Activated CD8-positive, alpha-beta memory T cell treated with anti-CD3 and anti-CD28 coated beads for 24 hours (primary cell): ENCODE data around the gene GCNA.
"Not testable (repeated sequence)": the region's sequence is repeated elsewhere in the genome, so short reads cannot be mapped to it uniquely, and the experiment has no call there.

ENCODE experiments used
- DNase-seq: peaks from one replicate; pipeline ENCODE4 v3.0.0-alpha.2; 2020

The GCNA gene

GRCh38 chrX:71559773-71560172, 18.5 kb upstream of the GCNA start:
- not testable (repeated sequence) for DNase-seq

DNA sequence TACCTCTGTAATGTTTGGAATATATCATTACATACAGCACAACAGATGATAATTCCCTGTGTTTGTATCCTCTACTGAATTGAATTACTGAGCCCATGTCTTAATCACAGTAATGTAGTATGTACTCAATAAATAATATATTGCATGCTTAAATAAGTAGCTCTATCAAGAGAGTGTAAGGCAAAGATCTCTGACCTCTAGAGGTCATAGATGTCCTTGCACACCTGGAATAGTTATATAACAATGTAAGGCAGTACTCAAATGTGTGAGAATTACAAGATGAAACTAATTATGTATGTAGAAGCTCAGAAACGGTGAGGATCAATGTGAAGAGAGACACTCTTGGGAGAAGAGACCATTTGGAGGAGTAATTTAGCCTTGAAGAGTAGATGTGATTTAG, 14.3 kb upstream of the GCNA start:
- DNase-seq = no peak

DNA sequence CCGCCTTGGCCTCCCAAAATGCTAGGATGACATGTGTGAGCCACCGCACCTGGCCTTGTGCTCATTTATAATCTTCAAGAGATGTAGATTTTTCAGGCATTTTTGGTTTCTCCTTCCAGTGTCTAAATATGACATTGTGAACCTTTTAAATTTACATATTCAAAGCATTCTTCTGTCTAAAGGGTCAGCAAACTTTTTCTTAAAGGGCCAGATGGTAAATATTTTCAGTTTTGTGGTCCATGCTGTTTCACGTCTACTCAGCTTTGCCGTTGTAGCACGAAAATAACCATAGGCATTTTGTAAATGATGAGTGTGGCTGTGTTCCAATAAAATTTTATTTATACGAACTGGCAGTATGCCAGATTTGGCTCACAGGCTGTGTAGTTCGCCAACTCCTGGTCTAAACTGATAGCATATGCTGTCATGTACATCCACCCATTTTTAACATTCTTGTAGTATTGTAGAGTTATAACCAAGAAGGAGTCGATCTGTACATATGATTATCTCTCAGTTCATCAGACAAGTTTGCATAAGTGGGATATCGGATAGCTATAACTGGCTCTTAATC, 12.7 kb upstream of the GCNA start:
- DNase-seq = no peak

- DNase-seq = not testable (repeated sequence)
These were observed 6.8 kb upstream of the GCNA start for GRCh38 chrX:71571390-71571789.

DNA sequence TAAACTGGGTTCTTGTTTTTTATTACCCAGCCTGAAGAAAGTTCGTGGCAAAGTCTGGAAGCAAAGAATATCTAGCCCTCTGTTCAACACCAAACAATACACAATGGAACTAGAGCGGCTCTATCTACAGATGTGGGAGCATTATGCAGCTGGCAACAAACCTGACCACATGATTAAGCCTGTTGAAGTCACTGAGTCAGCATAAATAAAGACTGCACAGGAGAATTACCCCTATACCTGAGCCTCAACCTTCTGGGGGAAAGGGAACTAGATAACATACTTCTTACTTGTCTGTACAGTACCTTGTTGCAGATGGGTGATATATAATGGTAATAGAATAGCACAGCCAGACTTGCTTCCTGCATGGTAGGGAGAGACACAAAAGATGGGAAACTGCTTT, 4.6 kb upstream of the GCNA start:
- no peak for DNase-seq

DNA sequence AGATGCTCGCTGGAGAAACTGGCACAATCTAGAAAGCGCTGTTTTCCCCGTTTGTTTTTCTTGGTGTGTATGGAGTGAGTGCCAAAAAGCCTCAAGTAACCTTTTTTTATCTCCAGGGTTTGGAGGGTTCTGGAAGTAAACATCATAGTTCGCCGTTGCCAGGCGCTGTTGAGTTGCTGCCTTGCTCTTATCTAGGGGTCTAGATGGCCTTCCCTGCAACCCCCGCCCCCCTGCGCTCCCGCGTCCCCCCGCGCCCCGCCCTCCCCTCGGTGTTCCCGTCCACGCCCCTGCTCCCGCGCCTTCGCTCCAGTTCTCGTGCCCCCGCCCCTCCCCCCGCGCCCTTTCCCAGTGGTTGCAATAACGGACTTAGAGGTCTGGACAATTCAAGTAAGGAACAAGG, 555 bp upstream of the GCNA start:
- no peak for DNase-seq

GRCh38 chrX:71579136-71579989, 1.1 kb downstream of the GCNA start:
- DNase-seq = no peak

DNA sequence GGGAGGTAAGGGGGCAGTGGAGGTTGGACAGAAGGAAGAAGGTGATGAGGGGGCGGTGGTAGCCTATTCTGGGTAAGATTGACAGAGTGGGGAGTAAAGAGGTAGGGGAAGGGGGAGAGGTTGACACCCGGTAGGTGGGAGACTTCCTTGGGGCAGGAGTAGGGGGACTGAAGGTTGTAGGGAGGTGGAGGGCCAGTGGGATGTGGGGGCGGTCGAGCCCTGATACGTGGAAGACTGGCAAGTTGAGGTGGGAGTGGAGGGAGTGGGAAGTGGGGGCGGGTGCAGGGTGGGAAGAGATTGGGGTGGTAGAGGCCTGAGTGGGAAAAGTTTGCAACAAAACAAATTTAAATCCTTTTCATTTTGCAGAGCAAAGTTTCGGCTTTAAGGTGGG, 1.7 kb downstream of the GCNA start:
- DNase-seq = no peak

DNA sequence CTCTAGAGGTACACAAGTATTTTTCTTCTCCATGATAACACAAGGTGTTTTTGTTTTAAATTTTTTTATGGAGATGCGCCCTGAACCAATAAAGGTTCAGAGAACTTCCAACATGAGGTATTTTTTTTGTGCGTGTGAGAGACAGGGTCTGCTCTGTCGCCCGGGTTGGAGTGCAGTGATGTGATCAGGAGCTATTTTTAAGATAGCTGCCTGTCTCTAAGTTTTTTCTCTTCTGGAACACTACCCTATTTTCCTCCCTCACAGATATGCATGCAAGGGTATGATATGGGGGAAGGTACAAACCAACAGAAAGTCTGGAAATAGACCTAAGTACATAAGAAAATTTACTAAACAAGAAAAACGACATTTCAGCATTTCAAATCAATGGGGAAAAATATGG, 3.0 kb downstream of the GCNA start:
- DNase-seq = no peak

DNA sequence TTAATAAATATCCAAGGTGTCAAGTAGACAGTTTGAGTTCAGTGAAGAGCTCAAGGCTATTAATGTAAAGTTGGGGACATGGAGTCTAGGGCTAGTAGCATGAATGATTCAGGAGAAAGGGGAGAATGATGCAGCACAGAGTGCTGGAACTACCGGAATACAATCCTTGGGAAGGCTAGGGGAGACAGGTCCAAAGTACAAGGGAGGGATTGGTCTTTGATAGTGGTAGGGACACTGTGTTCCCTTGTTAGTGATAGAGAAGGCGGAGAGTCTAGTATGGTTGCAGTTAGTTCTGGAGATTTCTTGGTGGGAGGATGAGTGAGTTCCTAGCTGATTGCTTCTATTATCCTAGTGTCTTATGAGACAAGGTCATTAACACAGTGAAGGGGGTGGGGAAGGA, 8.7 kb downstream of the GCNA start:
- DNase-seq = no peak

- DNase-seq = peak; percentile 19
These were observed 15.0 kb downstream of the GCNA start for GRCh38 chrX:71593210-71593609.

DNA sequence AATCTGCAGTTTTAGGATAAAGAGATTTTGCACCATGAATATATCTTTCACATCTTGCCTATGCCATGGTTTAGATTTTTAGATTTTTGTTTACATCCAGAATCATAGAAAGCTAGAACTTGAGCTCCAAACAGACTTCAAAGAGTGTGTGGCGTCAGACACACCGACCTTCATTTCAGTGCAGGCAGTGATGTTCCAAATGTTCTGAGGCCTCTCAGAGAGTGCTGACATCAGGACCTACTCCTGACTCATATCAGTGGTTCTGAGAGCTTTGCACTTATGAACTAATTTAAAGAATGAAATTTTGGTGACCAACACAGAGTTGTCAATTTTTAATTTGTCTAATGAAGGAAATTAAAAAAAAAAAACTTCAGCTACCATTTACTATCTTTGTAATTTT, 21.7 kb downstream of the GCNA start:
- DNase-seq = peak; percentile 26

DNA sequence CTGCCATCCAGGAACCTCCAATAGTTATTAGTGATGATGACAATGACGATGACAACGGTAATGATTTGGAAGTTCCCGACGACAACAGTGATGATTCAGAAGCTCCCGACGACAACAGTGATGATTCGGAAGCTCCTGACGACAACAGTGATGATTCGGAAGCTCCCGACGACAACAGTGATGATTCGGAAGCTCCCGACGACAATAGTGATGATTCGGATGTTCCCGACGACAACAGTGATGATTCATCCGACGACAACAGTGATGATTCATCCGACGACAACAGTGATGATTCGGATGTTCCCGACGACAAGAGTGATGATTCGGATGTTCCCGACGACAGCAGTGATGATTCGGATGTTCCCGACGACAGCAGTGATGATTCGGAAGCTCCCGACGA, 25.4 kb downstream of the GCNA start:
- DNase-seq = no peak

GRCh38 chrX:71604141-71604540, 25.9 kb downstream of the GCNA start:
- no peak for DNase-seq

DNA sequence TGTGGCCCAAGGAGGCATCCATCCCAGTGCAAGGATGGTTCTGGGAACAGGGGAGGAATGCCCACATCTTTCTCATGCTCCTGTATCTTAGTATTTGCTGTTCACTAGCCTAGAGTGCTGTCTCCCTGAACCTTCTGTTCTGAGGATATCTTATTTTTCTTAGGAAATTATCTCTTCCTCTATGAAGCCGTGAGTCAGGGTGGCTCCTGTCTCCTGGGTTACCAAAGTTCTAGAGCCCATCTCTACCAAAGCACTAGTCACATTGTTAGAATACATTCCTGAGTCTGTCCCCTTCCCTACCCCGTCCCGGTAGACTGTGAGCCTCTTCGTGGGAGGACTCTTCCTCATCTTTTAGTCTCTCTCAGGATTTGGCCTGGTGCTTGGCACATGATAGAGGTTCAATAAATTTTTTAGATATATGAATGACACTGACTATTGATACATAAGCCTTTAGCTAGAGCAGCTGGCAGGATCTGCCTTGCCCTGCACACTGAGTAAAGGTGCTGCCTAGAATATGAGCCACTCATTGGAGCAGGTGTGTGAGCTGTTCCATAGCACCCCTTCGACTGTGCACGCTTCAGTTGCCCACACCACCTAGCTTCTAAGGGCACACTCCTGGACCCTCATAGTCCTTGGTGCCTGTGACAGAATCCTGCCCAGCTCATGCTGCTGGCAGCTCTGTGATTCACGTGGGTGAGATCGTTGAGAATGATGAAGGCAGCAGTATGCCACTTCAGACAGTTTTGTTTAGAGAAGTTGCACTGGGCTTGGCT, 26.7 kb downstream of the GCNA start:
- DNase-seq = no peak

GRCh38 chrX:71606536-71607216, 28.4 kb downstream of the GCNA start:
- DNase-seq = peak; percentile 64

DNA sequence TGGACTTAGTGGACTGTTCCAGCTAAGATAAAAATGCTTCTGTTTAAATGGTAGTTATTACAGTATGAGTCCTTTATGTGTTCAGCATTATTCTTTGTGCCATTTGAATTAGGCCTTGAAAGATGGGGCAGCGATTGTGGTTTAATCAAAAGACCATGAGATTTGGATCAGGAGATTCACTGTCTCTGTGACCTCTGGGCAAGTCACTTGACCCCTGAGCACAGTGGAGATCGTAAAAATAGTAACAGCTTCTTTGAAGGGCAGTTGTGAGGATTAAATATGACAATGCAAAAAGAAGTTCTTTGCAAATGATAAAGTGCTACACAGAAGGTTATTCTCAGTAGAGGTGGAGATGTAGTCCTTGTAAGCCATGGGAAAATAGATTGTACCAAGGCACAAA, 29.3 kb downstream of the GCNA start:
- no peak for DNase-seq

DNA sequence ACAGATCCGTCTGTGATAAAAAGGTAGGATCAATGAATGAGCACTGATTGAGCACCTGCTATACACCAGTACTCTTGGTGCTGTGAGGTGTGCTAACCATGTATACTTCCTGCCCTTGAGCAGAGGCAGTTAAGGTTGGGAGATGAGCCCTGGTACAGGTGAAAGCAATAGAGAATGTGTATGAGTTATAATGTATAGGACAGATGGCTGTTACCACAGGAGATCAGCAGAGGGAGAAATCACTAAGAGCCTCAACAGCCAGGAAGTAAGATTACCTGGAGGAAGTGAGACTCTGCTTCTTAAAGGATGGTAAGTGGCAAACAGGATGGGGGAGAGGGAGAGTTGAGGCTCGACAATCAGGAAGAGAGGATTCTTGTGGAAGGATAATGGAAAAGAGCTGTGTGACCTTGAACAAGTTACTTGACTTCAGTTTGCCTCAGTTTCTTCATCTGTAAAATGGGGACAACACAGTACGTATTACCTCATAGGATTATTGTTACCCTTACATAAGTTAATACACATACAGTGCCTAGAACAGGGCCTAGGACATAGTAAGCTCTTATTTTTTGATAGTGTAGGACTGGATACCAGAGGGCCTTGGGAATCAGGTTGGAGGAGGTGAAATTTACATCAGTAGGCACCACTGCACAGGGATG, 31.0 kb downstream of the GCNA start:
- no peak for DNase-seq

DNA sequence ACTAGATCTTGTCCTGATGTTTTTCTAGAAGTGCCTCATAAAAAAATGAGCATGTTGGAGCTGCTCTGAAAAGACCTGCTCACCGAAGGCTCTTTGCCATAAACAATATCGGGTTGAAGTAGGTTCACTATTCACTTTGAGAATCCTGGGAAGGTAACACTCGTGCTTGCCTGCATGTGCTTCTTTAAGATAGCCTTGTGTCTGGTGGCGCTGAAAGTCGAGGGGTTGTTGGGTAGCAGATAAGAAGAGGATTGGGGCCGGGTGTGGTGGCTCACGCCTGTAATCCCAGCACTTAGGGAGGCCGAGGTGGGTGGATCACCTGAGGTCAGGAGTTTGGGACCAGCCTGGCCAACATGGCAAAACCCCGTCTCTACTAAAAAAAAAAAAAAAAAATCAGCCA, 33.5 kb downstream of the GCNA start:
- not testable (repeated sequence) for DNase-seq

GRCh38 chrX:71612256-71612655, 34.0 kb downstream of the GCNA start:
- no peak for DNase-seq

GRCh38 chrX:71615056-71615455, 36.8 kb downstream of the GCNA start:
- DNase-seq = no peak

- peak; percentile 69 for DNase-seq
These were observed 37.7 kb downstream of the GCNA start for GRCh38 chrX:71615954-71616353.
